ENCODE measurements around the gene AP5B1.

AP5B1 gene

DNA sequence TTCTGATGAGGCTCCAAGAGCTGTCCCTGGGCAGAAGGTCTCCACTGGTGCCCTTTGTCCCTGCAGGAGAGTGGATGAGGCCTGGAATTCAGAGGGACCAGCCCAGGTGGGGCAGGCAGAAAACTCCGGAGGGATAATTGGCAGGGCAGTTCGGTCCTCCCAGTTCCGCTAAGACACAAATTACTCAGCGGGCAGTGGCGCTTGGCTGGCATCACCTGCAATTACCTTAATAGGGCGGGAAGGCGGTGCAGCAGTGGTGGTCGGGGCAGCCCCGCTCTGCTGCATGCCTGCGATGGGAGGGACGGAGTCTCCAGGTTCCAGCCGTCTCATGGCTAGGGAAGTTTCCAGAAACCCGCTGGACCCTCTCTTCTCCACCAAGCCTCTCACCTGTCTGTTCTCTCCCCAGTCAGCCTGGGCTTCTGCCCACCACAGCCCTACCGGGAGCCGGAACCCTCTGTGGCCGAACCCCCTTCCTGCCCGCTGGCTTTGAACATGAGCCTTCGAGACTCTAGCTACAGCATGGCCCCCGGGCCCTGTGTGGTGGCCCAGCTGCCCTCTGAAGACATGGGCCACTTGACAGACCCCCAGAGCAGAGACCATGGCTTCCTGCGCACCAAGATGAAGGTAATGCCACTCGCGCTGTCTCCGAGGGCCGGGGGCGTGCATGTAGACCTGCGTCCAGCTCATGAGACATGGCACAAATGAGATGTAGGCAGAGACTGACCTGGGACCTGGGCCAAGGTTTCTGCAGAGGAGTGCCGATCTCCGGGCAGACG lies 13.0 kb upstream of the AP5B1 start:
- DNase-seq (ENCODE audit: low read depth): no peak
- no peak overlapping the region for H3K4me3 ChIP-seq (ENCODE audit: low read depth, low read length)
- in situ Hi-C loops (cut with HindIII; ENCODE audit: low sequenced_read_pairs): no loop called here
- TF ChIP-seq, protein P1, sequence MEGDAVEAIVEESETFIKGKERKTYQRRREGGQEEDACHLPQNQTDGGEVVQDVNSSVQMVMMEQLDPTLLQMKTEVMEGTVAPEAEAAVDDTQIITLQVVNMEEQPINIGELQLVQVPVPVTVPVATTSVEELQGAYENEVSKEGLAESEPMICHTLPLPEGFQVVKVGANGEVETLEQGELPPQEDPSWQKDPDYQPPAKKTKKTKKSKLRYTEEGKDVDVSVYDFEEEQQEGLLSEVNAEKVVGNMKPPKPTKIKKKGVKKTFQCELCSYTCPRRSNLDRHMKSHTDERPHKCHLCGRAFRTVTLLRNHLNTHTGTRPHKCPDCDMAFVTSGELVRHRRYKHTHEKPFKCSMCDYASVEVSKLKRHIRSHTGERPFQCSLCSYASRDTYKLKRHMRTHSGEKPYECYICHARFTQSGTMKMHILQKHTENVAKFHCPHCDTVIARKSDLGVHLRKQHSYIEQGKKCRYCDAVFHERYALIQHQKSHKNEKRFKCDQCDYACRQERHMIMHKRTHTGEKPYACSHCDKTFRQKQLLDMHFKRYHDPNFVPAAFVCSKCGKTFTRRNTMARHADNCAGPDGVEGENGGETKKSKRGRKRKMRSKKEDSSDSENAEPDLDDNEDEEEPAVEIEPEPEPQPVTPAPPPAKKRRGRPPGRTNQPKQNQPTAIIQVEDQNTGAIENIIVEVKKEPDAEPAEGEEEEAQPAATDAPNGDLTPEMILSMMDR (IDR thresholded peaks at IDR 0.05; ENCODE audit: low read depth, low read length, missing control alignments): no peak

GRCh38 chr11:65793144-65793581 lies 12.4 kb upstream of the AP5B1 start:
- TF ChIP-seq, protein P1 (IDR thresholded peaks at IDR 0.05; ENCODE audit: low read depth, low read length, missing control alignments): no peak
- in situ Hi-C loops (cut with HindIII; ENCODE audit: low sequenced_read_pairs): no loop called here
- H3K4me3 ChIP-seq (ENCODE audit: low read depth, low read length): no peak overlapping the region
- no peak for DNase-seq (ENCODE audit: low read depth)

GRCh38 chr11:65792456-65792855 lies 11.7 kb upstream of the AP5B1 start:
- no peak overlapping the region for H3K4me3 ChIP-seq (ENCODE audit: low read depth, low read length)
- in situ Hi-C loops (cut with HindIII; ENCODE audit: low sequenced_read_pairs): no loop called here
- DNase-seq (ENCODE audit: low read depth): no peak
- TF ChIP-seq, protein P1 (IDR thresholded peaks at IDR 0.05; ENCODE audit: low read depth, low read length, missing control alignments): no peak

DNA sequence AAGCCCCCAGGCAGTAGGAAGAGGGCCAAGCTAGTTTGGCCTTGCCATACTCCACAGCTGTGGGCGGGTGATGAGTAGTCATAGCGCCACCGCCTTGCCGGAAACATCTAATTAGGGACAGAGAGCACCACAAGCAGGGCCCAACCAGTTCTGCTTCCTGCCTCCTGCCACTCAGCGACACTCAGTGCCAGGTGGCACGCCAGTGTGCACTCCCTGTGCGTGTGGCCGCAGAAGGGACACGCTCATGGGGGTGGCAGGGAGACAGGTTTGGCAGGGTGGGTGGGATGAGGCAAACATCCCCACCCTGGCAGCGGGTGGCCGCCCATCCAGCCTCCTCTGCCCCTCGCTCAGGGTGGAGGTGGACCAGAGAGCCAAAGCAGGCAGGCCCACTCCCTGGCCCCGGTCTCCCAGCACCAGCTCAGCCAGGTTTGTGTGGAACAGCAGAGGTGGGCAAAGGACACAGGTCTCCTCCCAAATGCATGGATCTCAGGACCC lies 11.0 kb upstream of the AP5B1 start:
- TF ChIP-seq, protein P1 (IDR thresholded peaks at IDR 0.05; ENCODE audit: low read depth, low read length, missing control alignments): no peak
- no peak for DNase-seq (ENCODE audit: low read depth)
- in situ Hi-C loops (cut with HindIII; ENCODE audit: low sequenced_read_pairs): no loop called here
- no peak overlapping the region for H3K4me3 ChIP-seq (ENCODE audit: low read depth, low read length)

DNA sequence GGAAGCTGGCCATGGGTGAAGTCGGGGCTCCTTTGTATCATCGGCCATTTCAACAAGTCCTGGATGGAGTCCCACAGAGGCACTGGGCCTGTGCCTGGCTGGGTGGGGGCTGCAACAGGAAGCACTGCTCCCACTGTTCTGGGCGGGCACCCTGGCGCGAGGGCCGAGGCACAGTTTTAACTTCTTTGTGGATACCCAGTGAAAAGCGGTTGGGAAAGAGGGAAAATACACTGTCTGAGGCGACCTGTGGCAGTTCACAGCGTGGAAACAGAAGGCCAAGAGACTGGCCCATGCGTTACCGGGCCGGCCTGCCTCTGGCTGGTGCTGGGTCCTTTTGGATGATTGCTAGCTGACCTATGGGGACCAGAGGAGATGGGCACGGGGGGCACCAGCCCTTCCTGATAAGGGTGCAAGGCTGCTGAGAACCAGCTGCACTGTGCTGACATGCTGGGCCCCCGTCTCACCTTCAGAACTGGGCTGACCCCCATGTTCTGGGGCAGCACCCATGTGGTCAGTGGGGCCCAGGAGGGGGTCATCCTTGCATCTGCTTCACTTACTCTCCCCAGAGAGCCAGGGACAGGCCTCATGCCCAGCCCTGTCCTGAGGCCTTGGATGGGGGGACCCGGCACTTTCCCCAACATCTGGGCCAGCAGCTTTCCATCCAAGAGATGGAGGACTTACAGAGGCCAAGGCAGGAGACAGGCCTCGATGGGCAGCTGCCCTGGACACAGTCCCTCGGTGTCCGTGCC lies 10.3 kb upstream of the AP5B1 start:
- DNase-seq (ENCODE audit: low read depth): no peak
- no peak overlapping the region for H3K4me3 ChIP-seq (ENCODE audit: low read depth, low read length)
- TF ChIP-seq, protein P1 (IDR thresholded peaks at IDR 0.05; ENCODE audit: low read depth, low read length, missing control alignments): no peak
- in situ Hi-C loops (cut with HindIII; ENCODE audit: low sequenced_read_pairs): no loop called here

DNA sequence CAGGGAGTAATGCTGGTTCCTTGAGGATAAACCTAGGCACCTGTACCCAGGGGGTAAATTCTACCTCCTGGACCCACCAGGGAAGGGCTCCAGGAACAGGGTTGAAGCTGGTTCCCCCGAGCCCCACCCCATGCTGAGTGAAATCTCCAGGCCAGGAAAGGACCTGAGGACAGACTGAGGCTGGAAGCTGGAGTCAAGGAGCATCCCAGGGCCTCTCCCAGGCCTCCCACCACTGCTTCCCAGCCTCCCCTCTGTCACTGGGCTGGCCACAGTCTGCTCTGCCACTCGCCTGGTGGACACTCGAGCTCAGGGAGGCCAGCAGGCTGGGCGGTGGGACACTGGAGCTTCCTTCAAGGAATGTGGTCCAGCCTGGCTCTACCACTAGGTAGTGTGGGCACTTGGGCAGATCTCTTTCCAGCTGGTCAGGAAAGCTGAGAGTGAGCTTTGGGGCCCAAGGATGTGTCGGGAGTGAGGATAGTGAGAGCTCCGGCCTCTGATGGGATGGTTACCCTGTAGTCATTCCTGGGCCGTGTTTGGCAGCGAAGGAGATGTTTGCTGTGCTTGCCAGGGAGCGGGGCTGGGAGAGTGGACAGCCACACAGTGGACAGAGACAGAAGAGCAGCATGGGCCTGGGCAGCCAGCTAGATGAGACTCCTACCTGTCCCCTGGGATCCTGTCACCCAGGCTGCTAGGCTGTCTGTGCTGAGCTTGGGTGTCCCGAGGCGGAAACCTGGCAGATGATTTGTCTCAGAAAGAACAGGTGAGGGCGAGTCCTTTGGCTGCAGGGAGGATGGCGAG lies 9.5 kb upstream of the AP5B1 start:
- TF ChIP-seq, protein P1 (IDR thresholded peaks at IDR 0.05; ENCODE audit: low read depth, low read length, missing control alignments): no peak
- no peak overlapping the region for H3K4me3 ChIP-seq (ENCODE audit: low read depth, low read length)
- no peak for DNase-seq (ENCODE audit: low read depth)
- in situ Hi-C loops (cut with HindIII; ENCODE audit: low sequenced_read_pairs): no loop called here

Measured in astrocyte of the cerebellum (primary cell).